Osteocyte (in vitro differentiated cells): ENCODE results near the gene TCP11. TPM values are rescaled to one million over a fixed set of nuclear protein-coding genes. Genes with fewer than 3 reads are reported as not detected.

Source experiments
- DNase-seq: peaks from one replicate; pipeline ENCODE4 v3.0.0; 2021; ENCODE audit warnings: mixed read lengths; ENCODE audit not compliant: unreplicated experiment; ENCODE audit errors: extremely low spot score
- H3K27ac Mint-ChIP-seq: one replicate; pipeline ENCODE4 v1.8.0; 2021; ENCODE audit warnings: mild to moderate bottlenecking, mixed read lengths; ENCODE audit not compliant: unreplicated experiment
- H3K27me3 Mint-ChIP-seq: one replicate; pipeline ENCODE4 v1.8.0; 2021; ENCODE audit warnings: mixed read lengths; ENCODE audit not compliant: unreplicated experiment
- H3K36me3 Mint-ChIP-seq: one replicate; pipeline ENCODE4 v1.8.0; 2021; ENCODE audit warnings: mixed read lengths; ENCODE audit not compliant: unreplicated experiment
- H3K4me1 Mint-ChIP-seq: one replicate; pipeline ENCODE4 v1.8.0; 2021; ENCODE audit warnings: mixed read lengths; ENCODE audit not compliant: unreplicated experiment
- H3K4me3 Mint-ChIP-seq: one replicate; pipeline ENCODE4 v1.8.0; 2021; ENCODE audit warnings: mild to moderate bottlenecking, moderate library complexity, mixed read lengths; ENCODE audit not compliant: unreplicated experiment
- H3K9me3 Mint-ChIP-seq: one replicate; pipeline ENCODE4 v1.8.0; 2021; ENCODE audit warnings: mixed read lengths; ENCODE audit not compliant: unreplicated experiment
- CTCF ChIP-seq: fragments of 200-600 bp; sonication (generic); IDR thresholded peaks from 2 replicates; pipeline ENCODE4 v1.5.0; 2021; ENCODE audit warnings: antibody characterized with exemption, mild to moderate bottlenecking, moderate library complexity
- total RNA-seq: library from RNA; stranded (reverse); gene quantifications from 2 replicates; pipeline ENCODE4 v1.2.1, GENCODE V29; 2021

The TCP11 gene
- total RNA-seq, 1 donor from 2014 or later = 0.43 TPM

DNA sequence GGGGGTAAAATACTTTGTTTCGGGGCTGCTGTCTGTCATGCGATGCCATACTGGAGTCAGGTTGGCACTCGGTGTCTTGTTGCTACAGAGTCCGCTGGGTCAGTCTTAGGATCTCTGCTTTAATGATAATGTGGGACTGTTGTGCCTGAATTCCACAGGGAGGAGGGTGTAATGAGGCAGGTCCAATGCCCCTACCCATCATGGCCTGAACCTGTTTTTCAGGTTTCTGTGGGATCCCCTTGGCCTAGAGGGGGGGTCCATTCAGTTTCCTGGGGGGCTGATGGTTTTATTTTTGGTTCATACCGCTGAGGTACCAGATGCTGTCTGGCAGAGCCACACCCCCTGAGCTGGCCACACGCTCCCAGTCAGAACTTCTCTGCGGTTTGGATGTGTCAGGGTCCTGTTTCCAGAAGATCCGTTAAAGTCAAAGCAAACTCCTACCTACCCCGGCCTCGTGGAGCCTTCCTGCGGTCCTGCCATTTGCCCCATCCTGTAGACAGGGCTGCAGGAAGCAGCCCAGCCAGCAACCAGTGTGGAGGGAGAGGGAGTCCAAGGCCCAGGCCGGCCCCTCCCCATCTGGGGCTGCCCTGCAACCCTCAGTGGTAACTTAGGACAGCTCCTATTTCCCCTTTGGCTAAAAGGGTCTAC is 69.7 kb downstream of the TCP11 start:
- no peaks in the 10 kb centered on the region for H3K9me3 Mint-ChIP-seq
- H3K4me1 Mint-ChIP-seq = no peaks in the 10 kb centered on the region
- DNase-seq = no peak
- no peaks in the 10 kb centered on the region for H3K27me3 Mint-ChIP-seq
- peaks cover 19% of the 10 kb centered on the region for H3K36me3 Mint-ChIP-seq
- H3K27ac Mint-ChIP-seq = no peak overlapping the region
- no peak for TF ChIP-seq CTCF
- no peak overlapping the region for H3K4me3 Mint-ChIP-seq

GRCh38 chr6:35070111-35070510 is 71.0 kb downstream of the TCP11 start:
- Mint-ChIP-seq H3K27ac (no peak overlapping the region), H3K36me3 (peaks cover 27% of the 10 kb centered on the region), H3K4me1 (no peaks in the 10 kb centered on the region), H3K4me3 (no peak overlapping the region), H3K27me3 (no peaks in the 10 kb centered on the region), H3K9me3 (no peaks in the 10 kb centered on the region)
- TF ChIP-seq CTCF = no peak
- DNase-seq = no peak

DNA sequence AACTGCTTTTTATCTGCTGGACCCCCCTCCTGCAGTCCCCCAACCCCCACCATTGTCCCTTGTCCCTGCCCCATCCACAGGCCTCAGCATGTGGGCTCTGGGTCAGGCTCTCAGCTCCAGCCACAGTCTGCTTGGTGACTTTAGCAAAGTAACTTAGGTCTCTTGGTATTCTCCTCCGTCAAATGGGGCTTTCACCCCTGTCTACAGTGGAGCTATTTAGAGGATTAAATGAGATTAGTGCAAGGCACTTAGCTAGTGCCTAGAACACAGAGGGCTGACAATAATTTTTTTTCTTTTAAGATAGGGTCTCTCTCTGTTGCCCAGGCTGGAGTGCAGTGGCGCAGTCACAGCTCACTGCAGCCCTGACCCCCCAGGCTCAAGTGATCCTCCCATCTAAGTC is 71.9 kb downstream of the TCP11 start:
- Mint-ChIP-seq H3K9me3 (no peaks in the 10 kb centered on the region), H3K4me1 (no peaks in the 10 kb centered on the region), H3K4me3 (no peak overlapping the region), H3K36me3 (peaks cover 28% of the 10 kb centered on the region), H3K27me3 (no peaks in the 10 kb centered on the region), H3K27ac (no peak overlapping the region)
- TF ChIP-seq CTCF = no peak
- no peak for DNase-seq

- Mint-ChIP-seq H3K36me3 (peaks cover 25% of the 10 kb centered on the region), H3K4me1 (no peaks in the 10 kb centered on the region), H3K4me3 (no peak overlapping the region), H3K27me3 (no peaks in the 10 kb centered on the region), H3K9me3 (no peaks in the 10 kb centered on the region), H3K27ac (no peak overlapping the region)
- no peak for TF ChIP-seq CTCF
- no peak for DNase-seq
Measured at GRCh38 chr6:35068644-35069043, 72.5 kb downstream of the TCP11 start.

DNA sequence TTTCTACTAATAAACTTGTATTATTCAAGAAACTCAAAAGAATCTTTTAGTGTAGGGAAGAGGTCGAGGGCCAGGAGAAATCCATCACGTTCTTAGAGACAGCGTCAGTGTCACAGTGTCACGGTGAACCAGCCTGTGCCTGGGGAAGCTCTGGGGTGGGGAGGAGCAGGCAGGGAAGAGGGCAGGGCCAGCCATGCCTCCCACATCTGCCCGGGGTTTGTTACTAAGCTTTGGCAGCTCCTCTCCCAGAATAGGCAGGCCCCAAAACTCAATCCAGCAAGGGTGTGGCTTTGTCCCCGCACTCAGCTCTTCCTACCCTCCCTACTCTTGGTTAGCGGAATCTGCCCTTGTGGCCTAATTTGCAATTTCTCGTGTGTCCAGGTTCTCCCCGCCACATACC is 72.9 kb downstream of the TCP11 start:
- Mint-ChIP-seq H3K36me3 (peaks cover 23% of the 10 kb centered on the region), H3K27me3 (no peaks in the 10 kb centered on the region), H3K4me1 (no peaks in the 10 kb centered on the region), H3K9me3 (no peaks in the 10 kb centered on the region), H3K27ac (no peak overlapping the region), H3K4me3 (no peak overlapping the region)
- no peak for DNase-seq
- TF ChIP-seq CTCF = no peak

Other genes with a start within 250 kb of the TCP11 start
- 14.8 and 16.3 TPM in 2 replicates for gene SCUBE3, start 72.6 kb upstream of the TCP11 start, total RNA-seq
- 29.3 and 32.9 TPM in 2 replicates for gene ZNF76, start 118.4 kb upstream of the TCP11 start, total RNA-seq
- gene DEF6, start 156.5 kb upstream of the TCP11 start, total RNA-seq = 0.52 and 0.59 TPM in 2 replicates
- gene PPARD, start 201.2 kb upstream of the TCP11 start, total RNA-seq = 33.1 and 33.8 TPM in 2 replicates